SK-N-SH treated with all-trans-retinoic acid at 6 μM for 48 hours (cell line): ENCODE measurements around the gene PCBP3.

ENCODE experiments used
- ATAC-seq: fragments of 200-7000 bp; cut with Tn5 transposase; 3 replicates; pipeline ENCODE4 v1.9.1; 2020; ENCODE audit warnings: mild to moderate bottlenecking, moderate library complexity
- ARNTL ChIP-seq: fragments of 450-650 bp; formaldehyde crosslinking; IDR thresholded peaks from 2 replicates; pipeline ENCODE4 v1.5.0; 2020; ENCODE audit warnings: low read depth, mild to moderate bottlenecking, moderate library complexity, borderline replicate concordance
- BACH2 ChIP-seq: fragments of 250-450 bp; sonication (Bioruptor Pico); IDR thresholded peaks from 2 replicates; pipeline ENCODE4 v1.9.0; 2021; ENCODE audit warnings: mild to moderate bottlenecking, borderline replicate concordance
- CREB5 ChIP-seq: fragments of 250-450 bp; sonication (Bioruptor Pico); IDR thresholded peaks from 2 replicates; pipeline ENCODE4 v1.5.1; 2020; ENCODE audit warnings: low read depth, mild to moderate bottlenecking, moderate library complexity
- CSDC2 ChIP-seq: fragments of 250-450 bp; sonication (Bioruptor Pico); IDR thresholded peaks from 2 replicates; pipeline ENCODE4 v1.5.0; 2020; ENCODE audit warnings: mild to moderate bottlenecking, moderate library complexity
- CSRNP3 ChIP-seq: fragments of 250-450 bp; sonication (Bioruptor Pico); IDR thresholded peaks from 2 replicates; pipeline ENCODE4 v1.5.1; 2021; ENCODE audit warnings: mild to moderate bottlenecking, moderate library complexity
- ESRRG ChIP-seq: fragments of 250-450 bp; sonication (Bioruptor Pico); IDR thresholded peaks from 2 replicates; pipeline ENCODE4 v1.6.1; 2021; ENCODE audit warnings: mild to moderate bottlenecking
- GLIS3 ChIP-seq: fragments of 250-450 bp; sonication (Bioruptor Pico); IDR thresholded peaks from 2 replicates; pipeline ENCODE4 v1.5.0; 2020; ENCODE audit warnings: mild to moderate bottlenecking, moderate library complexity
- OSR1 ChIP-seq: fragments of 250-450 bp; sonication (Bioruptor Pico); IDR thresholded peaks from 2 replicates; pipeline ENCODE4 v1.8.0; 2022; ENCODE audit warnings: moderate library complexity, mild to moderate bottlenecking, inconsistent platforms
- PATZ1 ChIP-seq: fragments of 250-450 bp; sonication (Bioruptor Pico); IDR thresholded peaks from 2 replicates; pipeline ENCODE4 v1.8.0; 2020; ENCODE audit warnings: mild to moderate bottlenecking, moderate library complexity, borderline replicate concordance
- PPARA ChIP-seq: fragments of 250-450 bp; sonication (Bioruptor Pico); IDR thresholded peaks from 2 replicates; pipeline ENCODE4 v1.5.0; 2020; ENCODE audit warnings: mild to moderate bottlenecking, borderline replicate concordance
- RARB ChIP-seq: fragments of 250-450 bp; sonication (Bioruptor Pico); IDR thresholded peaks from 2 replicates; pipeline ENCODE4 v1.8.0; 2021; ENCODE audit warnings: mild to moderate bottlenecking, moderate library complexity
- SNAI2 ChIP-seq: fragments of 250-450 bp; sonication (Bioruptor Pico); IDR thresholded peaks from 2 replicates; pipeline ENCODE4 v1.5.0; 2020; ENCODE audit warnings: mild to moderate bottlenecking, moderate library complexity
- TCF4 ChIP-seq: fragments of 250-450 bp; sonication (Bioruptor Pico); IDR thresholded peaks from 2 replicates; pipeline ENCODE4 v1.8.0; 2021; ENCODE audit warnings: mild to moderate bottlenecking, moderate library complexity, borderline replicate concordance
- TOX ChIP-seq: fragments of 250-450 bp; sonication (Bioruptor Pico); IDR thresholded peaks from 2 replicates; pipeline ENCODE4 v1.8.0; 2021; ENCODE audit warnings: mild to moderate bottlenecking, moderate library complexity, borderline replicate concordance
- TSHZ2 ChIP-seq: fragments of 250-450 bp; sonication (Bioruptor Pico); IDR thresholded peaks from 2 replicates; pipeline ENCODE4 v1.5.0; 2020; ENCODE audit warnings: mild to moderate bottlenecking, moderate library complexity
- ZFP3 ChIP-seq: fragments of 250-450 bp; sonication (Bioruptor Pico); IDR thresholded peaks from 2 replicates; pipeline ENCODE4 v1.5.0; 2020; ENCODE audit warnings: mild to moderate bottlenecking, moderate library complexity
- ZFP30 ChIP-seq: fragments of 450-650 bp; formaldehyde crosslinking; IDR thresholded peaks from 2 replicates; pipeline ENCODE4 v1.5.0; 2022; ENCODE audit warnings: mild to moderate bottlenecking, moderate library complexity
- ZNF70 ChIP-seq: fragments of 450-650 bp; formaldehyde crosslinking; IDR thresholded peaks from 2 replicates; pipeline ENCODE4 v1.5.0; 2020; ENCODE audit warnings: mild to moderate bottlenecking, moderate library complexity
- ZNF8 ChIP-seq: fragments of 450-650 bp; formaldehyde crosslinking; IDR thresholded peaks from 2 replicates; pipeline ENCODE4 v1.5.0; 2020; ENCODE audit warnings: mild to moderate bottlenecking, moderate library complexity
- TF ChIP-seq, protein P1 (sequence below): fragments of 250-450 bp; sonication (Bioruptor Pico); IDR thresholded peaks from 2 replicates; pipeline ENCODE4 v1.8.0; 2021; ENCODE audit warnings: low read depth, mild to moderate bottlenecking, moderate library complexity, borderline replicate concordance

PCBP3 gene

GRCh38 chr21:45982758-45983648, 339.5 kb downstream of the PCBP3 start:
- no peak for TF ChIP-seq TOX (CRISPR knock-in tag)
- TF ChIP-seq GLIS3 (CRISPR knock-in tag) = no peak
- no peak for TF ChIP-seq CREB5
- no peak for TF ChIP-seq SNAI2
- no peak for TF ChIP-seq ZFP30 (CRISPR knock-in tag)
- no peak for TF ChIP-seq ZNF70 (CRISPR knock-in tag)
- TF ChIP-seq TSHZ2 (CRISPR knock-in tag) = no peak
- TF ChIP-seq PPARA (CRISPR knock-in tag) = no peak
- TF ChIP-seq, protein P1, sequence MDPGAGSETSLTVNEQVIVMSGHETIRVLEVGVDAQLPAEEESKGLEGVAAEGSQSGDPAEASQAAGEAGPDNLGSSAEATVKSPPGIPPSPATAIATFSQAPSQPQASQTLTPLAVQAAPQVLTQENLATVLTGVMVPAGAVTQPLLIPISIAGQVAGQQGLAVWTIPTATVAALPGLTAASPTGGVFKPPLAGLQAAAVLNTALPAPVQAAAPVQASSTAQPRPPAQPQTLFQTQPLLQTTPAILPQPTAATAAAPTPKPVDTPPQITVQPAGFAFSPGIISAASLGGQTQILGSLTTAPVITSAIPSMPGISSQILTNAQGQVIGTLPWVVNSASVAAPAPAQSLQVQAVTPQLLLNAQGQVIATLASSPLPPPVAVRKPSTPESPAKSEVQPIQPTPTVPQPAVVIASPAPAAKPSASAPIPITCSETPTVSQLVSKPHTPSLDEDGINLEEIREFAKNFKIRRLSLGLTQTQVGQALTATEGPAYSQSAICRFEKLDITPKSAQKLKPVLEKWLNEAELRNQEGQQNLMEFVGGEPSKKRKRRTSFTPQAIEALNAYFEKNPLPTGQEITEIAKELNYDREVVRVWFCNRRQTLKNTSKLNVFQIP (CRISPR knock-in tag) = no peak
- TF ChIP-seq PATZ1 = no peak
- TF ChIP-seq, all 23 proteins: peak for 0
- no peak for ATAC-seq

GRCh38 chr21:45983649-45983965, 340.1 kb downstream of the PCBP3 start:
- no peak for ATAC-seq
- TF ChIP-seq RARB (CRISPR knock-in tag) (no peak), BACH2 (CRISPR knock-in tag) (no peak), CSRNP3 (CRISPR knock-in tag) (no peak), PATZ1 (no peak)

DNA sequence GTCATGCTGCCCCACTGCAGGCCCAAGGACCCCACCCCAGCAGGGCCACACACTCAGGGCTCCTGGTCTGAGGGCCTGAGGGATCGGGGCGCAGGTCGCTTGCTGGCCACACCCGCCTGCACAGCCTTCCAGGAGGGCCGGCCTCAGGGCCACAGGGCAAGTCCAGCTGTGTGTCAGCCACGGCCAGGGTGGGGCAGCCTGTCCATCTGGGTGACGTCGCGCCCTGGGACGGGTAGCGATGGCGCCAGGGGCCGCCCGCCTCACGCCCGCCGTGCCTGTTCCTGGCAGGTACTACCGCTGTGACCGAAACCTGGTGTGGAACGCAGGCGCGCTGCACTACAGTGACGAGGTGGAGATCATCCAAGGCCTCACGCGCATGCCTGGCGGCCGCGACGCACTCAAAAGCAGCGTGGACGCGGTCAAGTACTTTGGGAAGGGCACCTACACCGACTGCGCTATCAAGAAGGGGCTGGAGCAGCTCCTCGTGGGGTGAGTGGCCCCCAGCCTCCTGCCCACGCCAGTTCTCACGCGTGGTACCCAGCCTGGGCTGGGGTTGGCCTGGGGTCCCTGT, 340.5 kb downstream of the PCBP3 start:
- ATAC-seq = no peak
- no peak for TF ChIP-seq ZFP30 (CRISPR knock-in tag)
- no peak for TF ChIP-seq CSDC2
- no peak for TF ChIP-seq ESRRG (CRISPR knock-in tag)
- TF ChIP-seq ARNTL (CRISPR knock-in tag) = no peak
- no peak for TF ChIP-seq TSHZ2 (CRISPR knock-in tag)
- no peak for TF ChIP-seq TOX (CRISPR knock-in tag)
- TF ChIP-seq, protein P1 (CRISPR knock-in tag) = no peak
- no peak for TF ChIP-seq OSR1
- no peak for TF ChIP-seq ZNF8
- TF ChIP-seq ZFP3 (CRISPR knock-in tag) = no peak
- no peak for TF ChIP-seq TCF4 (CRISPR knock-in tag)
- TF ChIP-seq, all 23 proteins: peak for 0
